Measurements from ENCODE around the gene DPP7.
A peak's percentile ranks its signal among the peaks of the same experiment; 100 is the strongest.
"Not testable (repeated sequence)": the region's sequence is repeated elsewhere in the genome, so short reads cannot be mapped to it uniquely, and the experiment has no call there.

DPP7 gene

DNA sequence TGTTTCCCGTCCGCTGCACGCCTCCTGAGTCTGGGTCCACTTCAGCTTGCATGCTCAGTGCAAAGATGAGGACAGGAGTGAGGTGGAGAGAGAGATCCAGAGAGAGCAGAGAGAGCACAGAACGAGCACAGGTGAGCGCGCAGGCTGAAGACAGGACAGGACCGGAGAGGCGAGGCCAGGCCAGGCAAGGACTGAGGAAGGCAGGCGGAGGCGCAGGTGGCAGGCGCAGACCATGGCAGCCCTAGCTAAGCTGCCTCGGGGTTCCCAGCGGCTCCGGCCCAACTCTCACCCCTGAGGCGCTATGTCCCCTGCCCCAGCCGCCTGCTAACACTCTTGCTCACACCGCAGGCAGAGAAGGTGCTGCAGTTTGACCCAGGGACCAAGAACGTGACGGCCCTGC is 34.1 kb upstream of the DPP7 start:
- no peak for DNase-seq

DNA sequence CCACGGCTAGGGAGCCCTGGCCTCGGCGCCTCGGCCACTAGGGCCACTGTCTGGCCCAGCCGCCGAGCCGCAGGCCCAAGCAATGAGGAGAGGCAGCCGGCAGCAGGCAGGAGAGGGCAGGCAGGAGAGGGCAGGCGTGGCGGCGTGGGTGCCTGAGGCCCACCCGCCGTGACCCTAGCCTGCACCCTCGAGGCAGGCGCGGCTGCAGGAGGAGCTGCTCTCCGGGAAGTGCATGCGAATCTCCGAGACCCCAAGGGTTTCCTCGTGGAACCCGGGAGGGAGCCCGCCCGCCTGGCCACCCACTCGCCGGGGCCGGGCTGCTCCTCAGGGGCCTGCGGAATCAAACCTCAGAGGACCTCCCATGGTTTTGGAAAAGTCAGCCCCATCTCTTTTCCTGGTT is 33.7 kb upstream of the DPP7 start:
- DNase-seq = no peak

DNA sequence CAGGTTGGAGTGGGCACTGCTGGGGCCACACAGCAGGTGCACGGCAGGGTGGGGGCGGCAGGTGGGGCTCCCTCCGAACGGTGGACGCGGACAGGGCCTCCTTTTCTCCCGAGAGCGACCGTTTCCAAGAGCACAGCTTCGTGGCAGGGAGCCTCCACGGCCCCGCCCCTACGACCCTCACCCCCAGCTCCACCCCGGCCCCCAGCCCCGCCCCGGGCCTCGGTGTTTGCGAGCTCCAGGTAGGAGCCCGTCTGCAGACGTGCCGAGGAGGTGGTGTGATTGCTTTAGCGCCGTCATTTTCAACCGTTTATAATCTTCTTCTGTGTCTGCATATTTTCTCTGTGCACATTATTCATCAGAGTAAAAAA is 33.2 kb upstream of the DPP7 start:
- no peak for DNase-seq

DNA sequence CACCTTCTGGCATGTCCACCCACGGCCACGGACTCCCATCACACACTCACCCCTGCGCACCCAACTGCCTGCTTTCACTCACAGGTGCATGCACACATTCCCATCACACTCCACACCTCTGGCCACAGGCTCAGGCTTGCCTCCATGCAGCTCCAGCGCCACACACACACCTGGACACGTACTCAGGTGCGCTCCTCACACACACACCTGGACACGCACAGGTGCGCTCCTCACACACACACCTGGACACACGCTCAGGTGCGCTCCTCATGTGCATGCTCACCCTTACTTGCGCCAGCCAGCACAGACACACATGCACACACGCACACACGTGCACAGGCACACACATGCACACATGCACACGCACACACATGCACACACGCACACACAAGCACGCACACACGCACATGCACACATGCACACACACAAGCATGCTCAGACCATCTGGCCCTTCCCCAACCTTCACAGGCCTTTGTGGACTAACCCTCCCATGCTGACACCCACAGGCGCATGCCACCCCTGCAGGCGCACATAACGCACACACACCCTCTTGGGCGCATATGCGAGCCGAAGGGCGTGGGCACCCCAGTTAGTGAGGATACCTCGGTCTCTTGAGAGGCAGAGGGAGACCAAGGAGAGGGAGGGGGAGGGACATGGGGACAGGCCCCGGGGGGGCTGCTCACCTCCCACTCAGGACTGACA is 32.7 kb upstream of the DPP7 start:
- DNase-seq = no peak

DNA sequence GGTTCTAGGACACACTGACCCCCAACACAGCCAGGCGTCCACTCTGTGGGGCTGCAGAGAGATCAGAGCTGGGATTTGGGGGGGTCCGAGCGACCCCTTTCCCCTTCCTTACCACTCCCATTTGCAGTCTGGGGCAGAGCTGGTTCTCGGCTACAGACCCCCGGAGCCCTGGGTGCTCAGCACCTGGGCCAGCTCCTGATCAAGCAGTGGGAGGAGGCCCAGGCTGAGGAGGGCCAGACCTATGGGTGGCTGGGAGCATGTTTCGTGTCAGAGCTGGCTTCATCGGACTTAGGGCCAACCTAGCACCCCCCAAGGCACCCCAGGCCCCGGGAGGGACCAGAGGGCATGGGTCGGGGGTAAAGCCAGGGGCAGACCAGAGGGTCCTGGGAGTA is 32.0 kb upstream of the DPP7 start:
- DNase-seq = no peak

DNA sequence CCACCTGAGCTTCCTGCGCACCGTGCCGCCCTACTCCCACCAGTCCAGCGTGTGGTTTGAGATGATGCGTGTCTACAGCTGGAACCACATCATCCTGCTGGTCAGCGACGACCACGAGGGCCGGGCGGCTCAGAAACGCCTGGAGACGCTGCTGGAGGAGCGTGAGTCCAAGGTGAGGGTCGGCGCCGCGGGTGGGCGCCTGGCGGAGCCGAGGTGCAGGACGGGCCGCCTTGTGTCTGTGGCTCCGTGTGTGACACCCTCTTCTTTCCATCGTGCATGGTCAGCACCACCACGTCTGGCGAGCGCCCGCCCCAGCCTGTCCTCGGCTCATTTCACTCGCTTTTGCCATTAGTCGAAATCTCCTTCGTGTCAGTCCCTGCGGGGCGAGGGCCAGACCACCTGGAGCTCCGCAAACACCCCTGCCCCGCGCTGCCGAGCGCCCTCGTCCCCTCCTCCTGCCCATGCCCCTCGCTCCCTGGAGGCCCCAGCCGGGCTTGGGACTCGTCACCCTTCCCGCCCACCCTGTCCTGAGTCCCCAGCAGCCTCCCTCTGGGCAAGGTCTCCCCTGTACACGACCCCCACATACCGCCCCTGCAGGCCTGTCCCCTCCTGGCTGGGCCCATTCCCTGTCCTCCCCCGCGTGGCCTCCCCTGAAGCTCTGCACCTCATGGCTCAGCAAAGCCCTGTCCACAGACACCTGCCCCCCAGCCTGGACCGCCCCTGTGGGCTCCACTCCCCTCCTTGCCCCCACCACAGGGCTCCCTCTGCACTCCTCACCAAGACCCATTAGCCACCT is 31.4 kb upstream of the DPP7 start:
- DNase-seq = no peak

DNA sequence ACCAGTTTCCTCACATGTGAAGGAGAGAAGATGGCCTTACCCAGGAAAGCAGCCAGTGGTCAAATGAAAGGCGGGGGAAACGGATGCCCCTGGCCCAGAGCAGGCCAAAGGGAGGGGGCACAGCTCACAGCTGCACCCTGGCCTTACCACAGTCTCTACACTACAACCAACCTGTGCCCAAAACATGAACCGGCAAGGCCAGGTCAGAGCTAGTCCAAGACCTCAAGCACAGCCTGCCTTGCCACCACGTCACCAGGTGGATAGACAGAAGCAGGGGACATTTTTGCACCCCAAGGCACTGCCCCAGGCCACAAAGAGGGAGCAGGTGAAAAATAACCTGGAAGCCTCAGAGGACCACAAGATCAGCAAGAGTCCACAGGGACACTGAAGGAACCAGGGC is 28.9 kb upstream of the DPP7 start:
- no peak for DNase-seq

DNA sequence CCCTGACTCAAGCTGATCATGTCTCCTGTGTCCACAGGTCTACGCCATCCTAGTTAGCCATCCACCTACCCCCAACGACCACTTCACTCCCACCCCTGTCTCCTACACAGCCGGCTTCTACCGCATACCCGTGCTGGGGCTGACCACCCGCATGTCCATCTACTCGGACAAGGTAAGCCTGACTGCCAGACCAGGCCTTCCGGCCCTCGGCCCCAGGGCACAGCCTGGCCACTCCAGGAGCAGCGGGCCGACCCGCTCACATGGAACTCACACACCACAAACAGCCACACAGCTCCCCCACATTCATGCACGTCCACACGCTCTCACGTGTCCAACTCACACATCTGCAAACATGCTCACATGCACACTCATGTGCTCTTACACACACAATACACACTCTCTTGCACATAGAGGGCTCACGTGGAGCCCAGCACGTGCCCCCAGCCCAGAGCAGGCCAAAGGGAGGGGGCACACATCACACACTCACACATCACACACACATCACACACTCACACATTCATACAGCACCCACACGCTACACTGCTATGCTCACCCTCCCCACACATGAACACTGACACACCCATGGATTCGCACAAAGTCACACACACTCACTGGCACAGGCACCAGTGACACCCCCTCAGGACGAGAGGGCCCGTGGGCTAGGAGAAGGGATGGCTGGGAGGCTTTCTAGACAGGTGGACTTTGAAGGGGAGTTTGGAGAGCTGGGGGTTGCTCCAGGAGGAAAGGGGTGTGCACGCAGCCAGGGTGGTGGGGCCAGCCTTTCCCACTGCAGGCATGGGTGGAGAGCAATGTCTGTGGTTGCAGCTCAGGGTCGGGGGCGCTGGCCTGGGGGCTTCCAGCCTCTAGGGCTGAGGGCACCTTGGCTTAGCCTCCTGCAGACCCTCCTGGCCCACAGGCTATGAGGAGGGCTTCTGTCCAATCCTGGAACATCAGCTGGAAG is 27.7 kb upstream of the DPP7 start:
- DNase-seq = no peak

DNA sequence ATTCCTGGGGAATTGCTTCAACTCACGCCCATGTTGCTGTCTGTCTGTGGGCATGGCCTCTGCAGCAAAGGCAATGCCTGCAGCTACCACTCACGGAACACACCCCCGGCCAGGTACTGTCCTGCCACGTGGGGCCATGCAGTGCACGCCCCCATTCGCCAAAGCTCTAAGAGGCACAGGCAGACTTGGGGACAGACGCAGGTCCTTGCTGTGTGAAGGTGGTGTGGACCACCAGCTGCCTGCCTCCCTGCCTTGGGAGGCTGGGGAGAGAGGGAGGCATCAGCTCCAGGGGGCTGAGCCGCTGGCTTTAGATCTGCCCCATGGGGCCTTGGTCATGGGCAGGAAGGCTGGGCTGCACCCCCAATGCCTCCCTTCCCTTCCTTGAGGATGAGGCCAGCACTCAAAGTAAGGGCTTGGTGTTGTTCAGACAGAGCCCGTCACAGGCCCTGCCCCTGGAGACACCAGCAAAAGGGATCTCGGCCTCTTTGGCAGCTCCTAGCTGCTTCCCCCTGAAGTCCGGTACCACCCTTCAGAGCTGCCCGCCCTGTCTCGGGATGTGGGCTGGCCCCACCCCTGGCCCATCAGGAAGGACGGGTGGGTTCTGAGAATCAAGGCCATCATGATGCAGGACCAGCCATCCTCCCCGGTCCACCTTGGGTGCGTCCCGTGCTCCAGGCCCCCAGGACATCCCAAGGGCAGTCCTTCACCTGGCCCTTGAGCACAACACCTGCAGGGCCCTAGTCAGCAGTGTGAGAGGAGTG is 26.7 kb upstream of the DPP7 start:
- no peak for DNase-seq

DNA sequence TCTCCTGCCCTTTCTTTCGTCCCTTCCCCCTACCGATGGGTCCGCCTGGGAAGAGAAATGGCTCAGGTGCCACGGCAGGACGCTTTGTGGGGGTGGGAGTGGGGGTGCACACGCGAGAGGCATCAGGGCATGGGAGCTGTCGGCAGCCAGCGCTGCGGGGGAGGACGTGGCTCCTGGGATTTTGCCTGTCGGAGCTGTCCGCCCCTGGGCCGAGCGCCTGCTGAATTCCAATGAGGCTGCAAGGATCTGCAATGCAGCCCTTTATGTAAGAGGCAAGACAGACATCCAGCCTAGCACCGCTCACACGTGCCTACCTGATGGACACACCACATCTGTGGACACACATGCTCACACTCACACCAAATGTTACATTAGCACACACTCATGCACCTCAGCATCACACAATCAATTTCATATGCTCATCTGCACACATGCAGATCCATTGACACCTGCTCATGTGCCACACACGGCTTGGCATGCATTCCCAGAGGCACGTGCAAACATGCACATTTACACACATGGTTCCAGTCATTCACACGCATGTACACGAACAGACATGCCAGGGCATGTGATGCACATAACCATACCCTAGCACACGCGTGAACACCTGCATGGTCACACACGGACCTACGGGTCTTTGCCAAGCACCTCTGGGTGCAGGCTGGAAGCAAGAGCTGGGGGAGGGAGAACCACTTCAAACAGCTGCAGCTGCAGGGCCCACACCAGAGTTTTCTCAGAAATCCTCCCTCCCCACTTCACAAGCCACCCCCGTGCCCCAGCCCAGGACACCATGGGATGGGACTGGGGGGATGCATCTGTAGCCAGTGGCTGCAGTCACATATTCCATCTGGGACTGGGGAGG is 25.8 kb upstream of the DPP7 start:
- DNase-seq = no peak

DNA sequence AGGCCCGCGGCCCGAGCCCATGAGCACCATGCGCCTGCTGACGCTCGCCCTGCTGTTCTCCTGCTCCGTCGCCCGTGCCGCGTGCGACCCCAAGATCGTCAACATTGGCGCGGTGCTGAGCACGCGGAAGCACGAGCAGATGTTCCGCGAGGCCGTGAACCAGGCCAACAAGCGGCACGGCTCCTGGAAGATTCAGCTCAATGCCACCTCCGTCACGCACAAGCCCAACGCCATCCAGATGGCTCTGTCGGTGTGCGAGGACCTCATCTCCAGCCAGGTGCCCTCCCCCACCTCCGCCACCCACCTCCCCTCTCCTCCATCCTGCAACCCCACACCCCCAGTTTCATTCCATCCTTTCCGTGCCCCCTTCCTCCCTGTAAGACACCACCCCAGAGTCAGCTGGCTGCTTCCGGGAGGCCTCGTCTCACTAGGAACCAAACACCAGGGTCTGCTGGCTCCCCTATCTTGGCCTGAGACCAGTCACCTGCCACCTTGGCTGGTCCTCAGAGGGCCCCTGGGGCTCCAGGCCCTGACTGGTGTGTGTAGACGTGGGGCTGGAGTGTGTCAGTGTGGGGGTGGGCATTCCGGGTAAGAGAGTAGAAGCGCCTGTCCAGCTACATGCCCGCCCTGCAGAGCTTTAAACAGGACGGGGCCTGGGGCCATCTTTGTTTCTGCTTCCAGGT is 25.1 kb upstream of the DPP7 start:
- no peak for DNase-seq

DNA sequence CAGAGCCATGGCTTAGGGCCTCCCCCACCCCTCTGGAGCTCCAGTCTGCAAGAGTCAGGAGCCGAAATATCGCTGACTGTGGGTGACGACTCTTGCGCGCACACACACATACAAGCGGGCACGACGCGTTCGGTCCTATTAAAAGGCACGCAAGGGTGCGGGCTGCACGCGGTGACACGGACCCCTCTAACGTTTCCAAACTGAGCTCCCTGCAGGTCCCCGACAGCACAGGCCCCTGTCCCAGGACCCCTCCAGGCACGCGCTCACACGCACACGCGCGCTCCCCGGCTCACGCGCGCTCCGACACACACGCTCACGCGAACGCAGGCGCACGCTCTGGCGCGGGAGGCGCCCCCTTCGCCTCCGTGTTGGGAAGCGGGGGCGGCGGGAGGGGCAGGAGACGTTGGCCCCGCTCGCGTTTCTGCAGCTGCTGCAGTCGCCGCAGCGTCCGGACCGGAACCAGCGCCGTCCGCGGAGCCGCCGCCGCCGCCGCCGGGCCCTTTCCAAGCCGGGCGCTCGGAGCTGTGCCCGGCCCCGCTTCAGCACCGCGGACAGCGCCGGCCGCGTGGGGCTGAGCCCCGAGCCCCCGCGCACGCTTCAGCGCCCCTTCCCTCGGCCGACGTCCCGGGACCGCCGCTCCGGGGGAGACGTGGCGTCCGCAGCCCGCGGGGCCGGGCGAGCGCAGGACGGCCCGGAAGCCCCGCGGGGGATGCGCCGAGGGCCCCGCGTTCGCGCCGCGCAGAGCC is 24.4 kb upstream of the DPP7 start, which contains the start of gene GRIN1:
GRIN1 (plus strand) TSS at position 433 of the 746 bp plus-strand sequence. CDS start 333 bp downstream, outside the sequence.
- DNase-seq = peak; percentile 59

DNA sequence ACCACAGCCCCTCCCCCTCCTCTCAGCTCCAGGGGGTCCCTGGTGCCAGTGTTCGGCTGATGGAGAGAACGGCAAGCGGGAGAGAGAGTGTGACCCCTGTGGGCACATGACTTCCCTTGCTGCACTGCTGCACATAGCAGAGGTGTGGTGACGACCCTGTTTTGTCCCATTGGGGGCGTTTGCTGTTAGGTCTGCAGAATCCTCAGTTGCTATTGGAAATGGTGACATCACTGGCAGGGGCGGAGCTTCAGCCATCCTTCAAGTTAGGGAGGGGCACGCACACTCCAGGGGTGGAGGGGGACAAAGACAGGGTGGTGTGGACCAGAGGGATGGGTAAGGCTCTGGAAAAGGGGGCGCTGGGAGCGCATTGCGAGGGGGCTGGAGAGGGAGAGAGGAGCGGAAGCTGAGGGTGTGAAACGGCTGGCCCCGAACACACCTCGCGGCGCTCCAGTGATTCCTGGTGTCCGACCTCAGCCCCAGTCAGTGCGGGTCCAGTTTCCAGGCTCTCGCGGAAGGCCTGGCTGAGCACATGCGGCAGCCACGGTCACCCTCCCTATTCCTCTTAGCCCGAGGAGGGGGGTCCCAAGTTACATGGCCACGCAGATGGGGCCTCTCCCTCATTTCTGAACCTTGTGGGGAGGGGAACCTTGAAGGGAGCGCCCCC is 23.7 kb upstream of the DPP7 start:
- DNase-seq = no peak

DNA sequence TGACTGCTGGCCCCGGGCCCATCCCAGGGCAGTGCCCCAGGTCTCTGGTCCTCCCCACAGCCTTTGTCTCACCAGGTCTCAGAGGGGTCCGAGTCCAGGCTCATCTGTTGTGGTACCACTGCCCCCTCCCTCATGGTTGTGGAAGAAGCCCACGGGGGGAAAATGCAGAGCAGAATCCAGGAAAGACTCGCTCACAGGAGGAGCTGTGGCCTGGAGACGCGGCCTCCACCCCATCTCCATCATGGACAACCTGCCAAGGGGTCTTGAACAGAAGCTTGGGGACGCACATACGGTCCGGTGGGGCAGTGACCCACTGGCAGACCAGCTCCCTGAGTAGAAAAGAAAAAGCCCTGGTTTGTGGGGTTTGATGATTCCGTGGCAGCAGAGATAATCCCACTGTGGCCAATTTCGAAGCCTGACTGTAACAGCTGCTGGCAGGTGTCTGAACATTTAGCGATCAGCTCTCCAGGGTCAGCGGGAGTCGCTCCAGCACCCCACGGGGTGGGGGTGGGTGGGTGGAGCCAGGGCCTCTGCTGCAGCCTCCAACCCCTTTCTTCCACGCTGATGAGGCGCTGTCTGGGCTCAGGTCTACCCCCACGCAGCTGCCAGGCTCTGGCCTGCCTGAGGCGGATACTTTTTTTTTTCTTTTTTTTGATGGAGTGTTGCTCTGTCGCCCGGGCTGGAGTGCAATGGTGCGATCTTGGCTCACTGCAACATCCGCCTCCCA is 22.5 kb upstream of the DPP7 start:
- no peak for DNase-seq

DNA sequence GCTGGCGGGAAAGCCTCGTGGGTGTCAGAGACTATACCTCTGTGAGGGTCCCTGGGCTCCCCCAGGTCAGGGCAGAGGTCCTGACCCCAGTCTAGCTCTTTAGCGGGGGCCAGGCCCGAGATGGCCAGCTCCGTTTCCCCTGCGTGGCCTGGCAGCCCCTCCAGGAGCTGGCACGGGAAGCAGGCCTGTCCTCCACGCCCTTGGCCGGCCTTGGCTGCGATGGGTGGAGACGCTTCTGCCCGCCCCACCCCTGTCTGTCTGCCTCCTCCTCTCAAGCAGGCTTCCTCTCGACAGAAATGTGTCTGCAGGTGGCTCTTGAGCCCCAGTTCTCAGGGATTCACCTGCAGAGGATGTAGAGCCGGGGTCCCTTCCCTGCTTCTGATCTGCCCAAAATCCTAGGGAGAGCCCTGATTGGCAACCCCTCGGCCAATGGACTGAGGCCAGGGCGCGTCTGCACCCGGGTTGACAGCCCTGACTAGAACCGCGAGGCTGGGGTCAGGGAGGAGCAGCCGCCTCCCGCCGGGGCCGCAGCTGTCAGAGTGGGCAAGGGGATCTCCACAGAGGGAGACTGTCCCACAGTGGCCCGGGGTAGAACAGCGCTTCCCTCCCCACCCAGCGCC is 21.8 kb upstream of the DPP7 start:
- no peak for DNase-seq

DNA sequence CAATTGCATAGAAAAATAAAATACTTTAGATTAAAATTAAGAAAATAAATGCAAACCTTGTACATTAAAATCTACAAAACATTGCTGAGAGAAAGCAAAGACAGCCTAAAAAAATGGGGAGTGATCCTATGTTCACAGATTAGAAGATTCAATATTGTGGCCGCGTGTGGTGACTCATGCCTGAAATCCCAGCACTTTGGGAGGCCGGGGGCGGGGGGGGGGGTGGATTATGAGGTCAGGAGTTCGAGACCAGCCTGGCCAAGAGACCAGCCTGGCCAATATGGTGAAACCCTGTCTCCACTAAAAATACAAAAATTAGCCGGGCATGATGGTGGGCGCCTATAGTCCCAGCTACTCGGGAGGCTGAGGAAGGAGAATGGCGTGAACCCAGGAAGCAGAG is 20.6 kb upstream of the DPP7 start:
- not testable (repeated sequence) for DNase-seq

DNA sequence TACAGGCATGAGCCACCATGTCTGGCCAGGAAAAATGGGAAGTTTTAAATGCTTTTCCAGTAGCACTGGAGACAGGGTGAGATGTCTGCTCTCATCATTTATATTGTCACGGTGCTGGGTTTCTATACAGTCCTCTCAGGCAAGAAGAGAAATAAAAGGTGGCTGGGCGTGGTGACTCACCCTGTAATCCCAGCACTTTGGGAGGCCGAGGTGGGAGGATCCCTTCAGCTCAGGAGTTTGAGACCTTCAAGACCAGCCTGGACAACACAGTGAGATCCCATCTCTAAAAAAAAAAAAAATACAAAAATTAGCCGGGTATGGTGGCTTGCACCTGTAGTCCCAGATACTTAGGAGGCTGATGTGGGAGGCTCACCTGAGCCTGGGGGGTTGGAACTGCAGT is 19.7 kb upstream of the DPP7 start:
- DNase-seq = no peak

DNA sequence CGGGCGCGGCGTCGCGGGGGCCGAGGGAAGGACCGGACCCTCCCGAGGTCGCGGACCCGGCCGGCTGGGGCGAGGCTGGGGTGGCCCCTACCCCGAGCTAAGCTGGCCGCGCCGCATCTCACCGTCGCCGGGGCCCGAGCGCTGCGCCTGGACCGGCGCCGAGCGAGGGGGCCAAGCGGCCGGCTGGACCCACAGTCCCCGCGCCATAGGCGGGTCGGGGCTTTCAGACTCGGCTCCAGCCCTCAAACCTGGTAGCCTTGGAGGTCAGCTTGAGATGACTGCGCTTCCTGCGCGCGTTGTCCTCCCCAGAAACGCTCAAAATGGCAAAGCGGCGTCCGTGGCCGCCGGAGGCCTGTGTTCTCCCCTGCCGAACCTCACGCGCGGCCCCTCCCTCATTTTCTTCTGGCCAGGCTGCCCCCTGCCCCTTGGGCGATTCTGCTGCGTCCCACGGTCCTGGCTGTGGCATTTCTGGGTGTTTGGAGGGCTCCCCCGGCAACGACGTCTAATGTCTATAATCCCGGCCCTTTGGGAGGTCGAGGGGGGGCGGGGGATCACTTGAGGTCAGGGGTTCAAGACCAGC is 15.7 kb upstream of the DPP7 start:
- DNase-seq = no peak

Data from right kidney (tissue), 1 donor.